IMR-90 (cell line): ENCODE results near the gene OXLD1. TPM values are rescaled to one million over a fixed set of nuclear protein-coding genes. Genes with fewer than 3 reads are reported as not detected.

Source experiments
- ATAC-seq: fragments of 200-7000 bp; cut with Tn5 transposase; 2 replicates; pipeline ENCODE4 v1.9.1; 2020; ENCODE audit warnings: low read depth, mild to moderate bottlenecking, moderate library complexity
- BruUV-seq: library from RNA; stranded (reverse); fragments of 400-500 nt; replicated peaks from 2 replicates; lab custom pipeline; 2021; lab: Mats Ljungman, UMichigan
- CTCF ChIA-PET: fragments of 300-600 bp; formaldehyde crosslinking; extraction: SDS; loops from one replicate; lab custom pipeline; 2021; ENCODE audit warnings: antibody characterized with exemption; lab: Yijun Ruan, JAX
- POLR2A ChIA-PET: fragments of 300-600 bp; sonication (Branson Sonifier 250); formaldehyde crosslinking; loops from one replicate; lab custom pipeline; 2022; ENCODE audit warnings: antibody characterized with exemption; ENCODE audit not compliant: unreplicated experiment; lab: Charles Lee
- DNase-seq: peaks from one replicate; pipeline ENCODE4 v3.0.0; 2013
- H2AFZ ChIP-seq: replicated peaks from 2 replicates; pipeline ENCODE3; 2013; ENCODE audit warnings: low read length, mild to moderate bottlenecking; ENCODE audit not compliant: poor library complexity
- H2AK5ac ChIP-seq: 2 replicates; pipeline ENCODE4 v1.6.1; 2013; ENCODE audit warnings: low read depth, low read length, inconsistent platforms
- H2AK9ac ChIP-seq: replicated peaks from 2 replicates; pipeline ENCODE3; 2013; ENCODE audit warnings: mild to moderate bottlenecking, low read depth, low read length, moderate library complexity; ENCODE audit not compliant: poor library complexity
- H2BK120ac ChIP-seq: 2 replicates; pipeline ENCODE4 v1.6.1; 2013; ENCODE audit warnings: low read depth, low read length, inconsistent platforms
- H2BK15ac ChIP-seq: 3 replicates; pipeline ENCODE4 v1.6.1; 2013; ENCODE audit warnings: low read depth, low read length, inconsistent platforms
- H2BK20ac ChIP-seq: 2 replicates; pipeline ENCODE4 v1.6.1; 2013; ENCODE audit warnings: low read depth, mild to moderate bottlenecking, inconsistent platforms, low read length, moderate library complexity
- H2BK5ac ChIP-seq: 2 replicates; pipeline ENCODE4 v1.6.1; 2013; ENCODE audit warnings: mild to moderate bottlenecking, low read depth, low read length, inconsistent platforms; ENCODE audit not compliant: poor library complexity, severe bottlenecking
- H3K14ac ChIP-seq: replicated peaks from 2 replicates; pipeline ENCODE4 v1.6.1; 2013; ENCODE audit warnings: low read depth, low read length, inconsistent platforms
- H3K18ac ChIP-seq: 2 replicates; pipeline ENCODE4 v1.6.1; 2013; ENCODE audit warnings: low read depth, low read length, control low read depth
- H3K23ac ChIP-seq: 2 replicates; pipeline ENCODE4 v1.6.1; 2013; ENCODE audit warnings: low read depth, low read length, inconsistent platforms
- H3K27ac ChIP-seq: 2 replicates; pipeline ENCODE4 v1.5.1; 2013; ENCODE audit warnings: mild to moderate bottlenecking, control low read depth, low read length; ENCODE audit not compliant: insufficient read depth
- H3K27me3 ChIP-seq: 2 replicates; pipeline ENCODE4 v1.6.1; 2013; ENCODE audit warnings: low read length; ENCODE audit not compliant: control insufficient read depth, insufficient read depth
- H3K36me3 ChIP-seq: 2 replicates; pipeline ENCODE4 v1.6.1; 2013; ENCODE audit warnings: low read length, mixed read lengths; ENCODE audit not compliant: control insufficient read depth, insufficient read depth
- H3K4ac ChIP-seq: 2 replicates; pipeline ENCODE4 v1.6.1; 2013; ENCODE audit warnings: low read depth, low read length, inconsistent platforms
- H3K4me1 ChIP-seq: 2 replicates; pipeline ENCODE4 v1.6.1; 2013; ENCODE audit warnings: low read length, mixed read lengths; ENCODE audit not compliant: control insufficient read depth, insufficient read depth
- H3K4me2 ChIP-seq: 2 replicates; pipeline ENCODE4 v1.6.1; 2013; ENCODE audit warnings: low read depth, mild to moderate bottlenecking, control low read depth, low read length, moderate library complexity
- H3K4me3 ChIP-seq: 2 replicates; pipeline ENCODE4 v1.5.1; 2013; ENCODE audit warnings: low read depth, mild to moderate bottlenecking, control low read depth, low read length, moderate library complexity; ENCODE audit not compliant: insufficient read depth
- H3K56ac ChIP-seq: 2 replicates; pipeline ENCODE4 v1.6.1; 2013; ENCODE audit warnings: low read length, inconsistent platforms; ENCODE audit not compliant: insufficient read depth; ENCODE audit errors: extremely low read depth
- H3K79me1 ChIP-seq, 2 experiments: 2 replicates each; pipeline ENCODE4 v1.6.1; 2013; ENCODE audit warnings: low read length in 2 of 2, inconsistent platforms in 1 of 2, low read depth in 1 of 2
- H3K9ac ChIP-seq: 2 replicates; pipeline ENCODE4 v1.6.1; 2013; ENCODE audit warnings: low read depth, low read length, control low read depth
- H3K9me1 ChIP-seq: 2 replicates; pipeline ENCODE4 v1.6.1; 2013; ENCODE audit warnings: low read length, inconsistent platforms; ENCODE audit not compliant: insufficient read depth
- H3K9me3 ChIP-seq: 2 replicates; pipeline ENCODE4 v1.6.1; 2013; ENCODE audit warnings: low read length; ENCODE audit not compliant: control insufficient read depth, insufficient read depth
- H4K20me1 ChIP-seq: 2 replicates; pipeline ENCODE4 v1.6.1; 2013; ENCODE audit warnings: low read length, inconsistent platforms; ENCODE audit not compliant: insufficient read depth
- H4K5ac ChIP-seq: 2 replicates; pipeline ENCODE4 v1.6.1; 2013; ENCODE audit warnings: mild to moderate bottlenecking, low read depth, low read length, control low read depth
- H4K8ac ChIP-seq, 2 experiments: 2 replicates each; pipeline ENCODE4 v1.6.1; 2013; ENCODE audit warnings: low read depth in 2 of 2, low read length in 2 of 2, control low read depth in 1 of 2, inconsistent platforms in 1 of 2
- H4K91ac ChIP-seq: 2 replicates; pipeline ENCODE4 v1.6.1; 2013; ENCODE audit warnings: low read depth, low read length, inconsistent platforms; ENCODE audit not compliant: insufficient read depth
- BHLHE40 ChIP-seq: fragments of 150-350 bp; IDR thresholded peaks from 2 replicates; pipeline ENCODE4 v1.6.1; 2016; ENCODE audit warnings: mild to moderate bottlenecking, low read depth, low read length
- CEBPB ChIP-seq: IDR thresholded peaks from 2 replicates; pipeline ENCODE4 v1.6.1; 2012; ENCODE audit warnings: low read depth, low read length, improper control_type of control experiment
- CHD1 ChIP-seq: IDR thresholded peaks from 2 replicates; pipeline ENCODE4 v1.6.1; 2012; ENCODE audit warnings: low read depth, low read length, improper control_type of control experiment
- CTCF ChIP-seq: conservative IDR thresholded peaks from 2 replicates; pipeline ENCODE4 v1.5.1; 2012; ENCODE audit warnings: mild to moderate bottlenecking, low read depth, low read length, improper control_type of control experiment
- ELK1 ChIP-seq: fragments of 150-350 bp; IDR thresholded peaks from 2 replicates; pipeline ENCODE4 v1.6.1; 2016; ENCODE audit warnings: low read depth, mild to moderate bottlenecking, low read length, moderate library complexity, borderline replicate concordance
- MAFK ChIP-seq: IDR thresholded peaks from 2 replicates; pipeline ENCODE4 v1.6.1; 2012; ENCODE audit warnings: low read depth, low read length, improper control_type of control experiment
- MAZ ChIP-seq: IDR thresholded peaks from 2 replicates; pipeline ENCODE4 v1.6.1; 2012; ENCODE audit warnings: low read depth, mild to moderate bottlenecking, low read length, improper control_type of control experiment, moderate library complexity, borderline replicate concordance
- MXI1 ChIP-seq: IDR thresholded peaks from 2 replicates; pipeline ENCODE4 v1.6.1; 2012; ENCODE audit warnings: low read depth, mild to moderate bottlenecking, low read length, moderate library complexity, borderline replicate concordance
- POLR2A ChIP-seq: IDR thresholded peaks from 2 replicates; pipeline ENCODE4 v1.6.1; 2012; ENCODE audit warnings: mild to moderate bottlenecking, low read depth, low read length
- RAD21 ChIP-seq: IDR thresholded peaks from 2 replicates; pipeline ENCODE4 v1.6.1; 2012; ENCODE audit warnings: low read length, improper control_type of control experiment
- RCOR1 ChIP-seq: IDR thresholded peaks from 2 replicates; pipeline ENCODE4 v1.6.1; 2012; ENCODE audit warnings: mild to moderate bottlenecking, low read length, improper control_type of control experiment; ENCODE audit not compliant: insufficient replicate concordance
- RFX5 ChIP-seq: IDR thresholded peaks from 2 replicates; pipeline ENCODE4 v1.8.0; 2012; ENCODE audit warnings: low read depth, mild to moderate bottlenecking, low read length, moderate library complexity
- WGBS, 2 experiments: methylation state at CpG; one replicate each; pipeline versions ENCODE4 v1.1.5 to v1.1.7; 2013; ENCODE audit warnings: missing lambda C conversion rate in 2 of 2; ENCODE audit not compliant: insufficient read length in 1 of 2; ENCODE audit errors: extremely low coverage in 2 of 2; 5-methylcytosine and 5-hydroxymethylcytosine counted together
- dilution Hi-C: fragments of 300-500 bp; cut with HindIII; formaldehyde crosslinking; loops from one replicate; pipeline ENCODE4 v1.14.3; 2018; ENCODE audit warnings: low sequenced_read_pairs; ENCODE audit not compliant: unreplicated experiment
- in situ Hi-C: fragments of 300-500 bp; cut with MboI; formaldehyde crosslinking; loops from 3 replicates; pipeline ENCODE4 v1.14.3; 2019; ENCODE audit warnings: low sequenced_read_pairs, inconsistent platforms, mixed read lengths
- intact Hi-C: fragments of 100-400 bp; cut with micrococcal nuclease; formaldehyde crosslinking; loops from 2 replicates; pipeline ENCODE4 v1.10.0; 2022
- polyA plus RNA-seq, 3 experiments: library from polyadenylated mRNA; depleted of rRNA; stranded (reverse); fragments of >200 nt; gene quantifications; 2 replicates each; pipeline ENCODE4 v1.2.3, GENCODE V29; 2012; ENCODE audit warnings: low replicate concordance in 1 of 3
- total RNA-seq: library from RNA; depleted of rRNA; stranded (reverse); fragments of >200 nt; gene quantifications from 2 replicates; pipeline ENCODE4 v1.2.3, GENCODE V29; 2012

OXLD1 gene
- total and polyA plus RNA-seq, 2 of the 4 experiments (the other 2 are of a cell fraction), result 9.9 to 22.3 TPM

- Histone ChIP-seq H3K4me1 (no peaks in the 10 kb centered on the region), H3K9me1 (no peaks in the 10 kb centered on the region), H3K23ac (no peak overlapping the region), H2BK120ac (no peak overlapping the region), H2BK20ac (no peak overlapping the region), H4K8ac (no peak overlapping the region), H4K5ac (no peak overlapping the region), H3K27ac (no peak overlapping the region), H3K9me3 (no peaks in the 10 kb centered on the region), H2AFZ (no peak overlapping the region), H3K4ac (no peak overlapping the region), H2BK5ac (no peak overlapping the region), H3K14ac (no peak overlapping the region), H2BK15ac (no peak overlapping the region), H3K18ac (no peak overlapping the region), H4K20me1 (peaks cover 72% of the 10 kb centered on the region), H3K27me3 (no peaks in the 10 kb centered on the region), H2AK9ac (no peak overlapping the region), H4K91ac (no peak overlapping the region), H3K36me3 (peaks cover 84% of the 10 kb centered on the region), H3K9ac (no peak overlapping the region), H2AK5ac (no peak overlapping the region), H3K4me3 (no peak overlapping the region), H3K4me2 (no peak overlapping the region), H3K56ac (no peak overlapping the region), H3K79me1 (peaks cover 10 to 47% of the 10 kb centered on the region in 2 experiments; a peak in 3 of 4 replicates)
- ChIA-PET POLR2A (no interaction called here), CTCF (no interaction called here)
- intact Hi-C loops, result no loop called here
- 80% methylated on average over 1 of the region's 19 CpGs; no CpG with 5 or more reads in 1 of the 2 experiments for WGBS, 2 experiments
- dilution Hi-C loops, result no loop called here
- in situ Hi-C loops, result no loop called here
- BruUV-seq, result no TSS peak
- no peak for DNase-seq
- ATAC-seq, result no peak
- TF ChIP-seq CHD1 (no peak), MAFK (no peak), POLR2A (no peak), MXI1 (no peak), RCOR1 (no peak), BHLHE40 (no peak), RFX5 (no peak), ELK1 (no peak), RAD21 (no peak), CTCF (no peak), CEBPB (no peak), MAZ (no peak)
Observed at GRCh38 chr17:81694810-81695209, 28.4 kb upstream of the OXLD1 start.
